ENCODE data around the gene ACTN4. TPM values are rescaled to one million over a fixed set of nuclear protein-coding genes. Genes with fewer than 3 reads are reported as not detected.

Gene ACTN4
- total and polyA plus RNA-seq, 2 experiments from 2014 or later = 68.9 to 427 TPM

GRCh38 chr19:38713865-38714264 lies 66.4 kb downstream of the ACTN4 start (continued):
- TF ChIP-seq ZNF331 (CRISPR knock-in tag; IDR thresholded peaks at IDR 0.05; ENCODE audit: low read depth) = no peak
- TF ChIP-seq NANOG (IDR thresholded peaks at IDR 0.05; ENCODE audit: borderline replicate concordance) = no peak
- no peak for TF ChIP-seq EZH2phosphoT487 (IDR thresholded peaks at IDR 0.05; ENCODE audit: unreplicated experiment)

GRCh38 chr19:38714354-38714778 lies 66.9 kb downstream of the ACTN4 start:
- Histone ChIP-seq H3K27ac (ENCODE audit: low read depth) (no peak overlapping the region), H3K36me3 (ENCODE audit: insufficient read depth) (peaks cover 34% of the 10 kb centered on the region), H3K79me2 (replicated peaks; ENCODE audit: insufficient read depth) (no peaks in the 10 kb centered on the region), H4K20me1 (replicated peaks; ENCODE audit: insufficient read depth) (no peaks in the 10 kb centered on the region; the same call in none of the 2 replicates), H3K9me2 (ENCODE audit: insufficient read depth) (no peaks in the 10 kb centered on the region), H3K4me1 (ENCODE audit: insufficient read depth) (no peaks in the 10 kb centered on the region), H3F3A (replicated peaks; ENCODE audit: low read depth) (no peaks in the 10 kb centered on the region), H2AFZ (no peak overlapping the region), H3K4me2 (no peak overlapping the region), H3K27me3 (ENCODE audit: insufficient read depth) (no peaks in the 10 kb centered on the region), H3K4me3 (no peak overlapping the region)
- Mint-ChIP-seq H3K9me3 (no peaks in the 10 kb centered on the region; the same call in 2 of the 3 replicates), H3K4me1 (0 out of 3 replicates have a peak, but pooled peaks cover 2% of the 10 kb centered on the region), H3K27me3 (ENCODE audit: insufficient read depth, low read depth, poor library complexity) (peaks cover 23% of the 10 kb centered on the region), H3K27ac (no peak overlapping the region), H3K36me3 (ENCODE audit: low read depth) (peaks cover 73% of the 10 kb centered on the region), H3K4me3 (no peak overlapping the region)
- ATAC-seq (no peak), DNase-seq (ENCODE audit: low spot score) (no peak)
- TF ChIP-seq ZNF114 (CRISPR knock-in tag; IDR thresholded peaks at IDR 0.05) (no peak), CTCF (conservative IDR thresholded peaks at IDR 0.05; ENCODE audit: low read depth in 2 of 2) (no peak), STAT1 (IDR thresholded peaks at IDR 0.05; ENCODE audit: unreplicated experiment) (no peak), CREB1 (CRISPR knock-in tag; IDR thresholded peaks at IDR 0.05; ENCODE audit: low read depth) (no peak), EZH2phosphoT487 (IDR thresholded peaks at IDR 0.05; ENCODE audit: unreplicated experiment) (no peak), EZH2 (IDR thresholded peaks at IDR 0.05; ENCODE audit: low read depth, unreplicated experiment) (no peak), NANOG (IDR thresholded peaks at IDR 0.05; ENCODE audit: borderline replicate concordance) (no peak), JUNB (IDR thresholded peaks at IDR 0.05; ENCODE audit: unreplicated experiment) (no peak), POLR2AphosphoS5 (IDR thresholded peaks at IDR 0.05; ENCODE audit: low read depth) (no peak), ETS1 (IDR thresholded peaks at IDR 0.05) (no peak), REST (IDR thresholded peaks at IDR 0.05; ENCODE audit: unreplicated experiment) (no peak), ZNF462 (CRISPR knock-in tag; IDR thresholded peaks at IDR 0.05) (no peak), ZNF331 (CRISPR knock-in tag; IDR thresholded peaks at IDR 0.05; ENCODE audit: low read depth) (no peak)

All from GM23338 (cell line).